ENCODE data around the gene SLC35D3.
"Not testable (repeated sequence)": the region's sequence is repeated elsewhere in the genome, so short reads cannot be mapped to it uniquely, and the experiment has no call there.

Gene SLC35D3

GRCh38 chr6:136923116-136923953 lies 1.2 kb downstream of the SLC35D3 start:
- no peak for DNase-seq

GRCh38 chr6:136923954-136924673 lies 2.0 kb downstream of the SLC35D3 start:
- DNase-seq, result no peak

- no peak for DNase-seq
Observed at GRCh38 chr6:136926383-136926782, 4.3 kb downstream of the SLC35D3 start.

GRCh38 chr6:136927292-136927691 lies 5.2 kb downstream of the SLC35D3 start:
- DNase-seq, result peak; percentile 51 to 58

GRCh38 chr6:136930528-136930927 lies 8.4 kb downstream of the SLC35D3 start:
- no peak for DNase-seq

GRCh38 chr6:136932599-136932998 lies 10.5 kb downstream of the SLC35D3 start:
- no peak for DNase-seq

DNA sequence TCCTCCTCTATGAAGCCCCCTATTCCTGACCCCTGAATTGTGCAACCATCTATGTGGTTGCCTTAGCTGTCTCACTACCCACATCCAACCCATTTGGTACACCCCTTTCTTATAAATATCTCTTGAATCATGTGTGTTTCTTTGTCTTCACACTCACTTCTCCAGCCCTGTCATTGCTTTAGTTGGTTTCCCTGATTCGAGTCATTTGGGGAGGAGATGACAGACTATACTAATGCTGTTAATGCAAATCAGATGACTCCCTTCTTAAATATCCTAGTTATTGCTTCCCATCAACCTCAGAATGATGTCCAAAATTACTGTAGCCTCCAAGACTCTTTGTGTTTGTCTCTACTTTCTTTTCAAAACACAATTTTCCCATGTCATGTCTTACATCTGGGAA lies 23.0 kb downstream of the SLC35D3 start:
- no peak for DNase-seq

DNA sequence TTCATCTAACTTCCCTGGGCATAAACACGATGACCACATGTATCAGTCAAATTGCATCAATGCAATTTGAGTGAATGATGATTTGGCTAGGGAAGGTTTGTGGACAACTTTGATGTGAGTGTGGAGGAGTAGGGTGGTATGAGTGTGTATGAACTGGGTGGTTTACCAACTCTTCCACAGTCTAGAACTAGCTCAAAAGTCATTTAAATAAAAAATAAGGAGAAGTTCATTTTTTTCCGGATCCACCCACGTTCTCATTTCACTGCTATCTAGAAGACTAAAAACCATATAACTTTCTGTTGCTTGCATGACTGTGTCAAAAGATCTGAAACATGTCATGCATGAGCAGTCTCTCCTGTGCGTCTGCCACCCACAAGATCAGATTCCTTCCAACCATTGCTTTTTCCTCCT lies 23.6 kb downstream of the SLC35D3 start:
- DNase-seq, result no peak

- DNase-seq, result no peak
Observed at GRCh38 chr6:136947037-136947436, 24.9 kb downstream of the SLC35D3 start.

DNA sequence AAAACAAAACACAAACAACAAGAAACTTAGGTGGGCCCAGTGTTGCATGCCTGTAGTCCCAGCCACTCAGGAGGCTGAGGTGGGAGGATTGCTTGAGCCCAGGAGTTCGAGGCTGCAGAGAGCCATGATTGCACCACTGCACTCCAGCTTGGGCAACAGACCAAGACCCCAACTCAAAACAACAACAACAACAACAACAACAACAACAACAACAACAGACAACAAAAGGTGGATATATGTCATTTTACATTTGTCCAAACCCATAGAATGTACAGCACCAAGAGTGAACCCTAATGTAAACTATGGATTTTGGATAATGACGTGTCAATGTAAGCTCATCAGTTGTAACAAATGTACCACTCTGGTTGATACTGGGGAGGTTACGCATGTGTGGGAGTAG lies 27.9 kb downstream of the SLC35D3 start:
- not testable (repeated sequence) for DNase-seq

DNA sequence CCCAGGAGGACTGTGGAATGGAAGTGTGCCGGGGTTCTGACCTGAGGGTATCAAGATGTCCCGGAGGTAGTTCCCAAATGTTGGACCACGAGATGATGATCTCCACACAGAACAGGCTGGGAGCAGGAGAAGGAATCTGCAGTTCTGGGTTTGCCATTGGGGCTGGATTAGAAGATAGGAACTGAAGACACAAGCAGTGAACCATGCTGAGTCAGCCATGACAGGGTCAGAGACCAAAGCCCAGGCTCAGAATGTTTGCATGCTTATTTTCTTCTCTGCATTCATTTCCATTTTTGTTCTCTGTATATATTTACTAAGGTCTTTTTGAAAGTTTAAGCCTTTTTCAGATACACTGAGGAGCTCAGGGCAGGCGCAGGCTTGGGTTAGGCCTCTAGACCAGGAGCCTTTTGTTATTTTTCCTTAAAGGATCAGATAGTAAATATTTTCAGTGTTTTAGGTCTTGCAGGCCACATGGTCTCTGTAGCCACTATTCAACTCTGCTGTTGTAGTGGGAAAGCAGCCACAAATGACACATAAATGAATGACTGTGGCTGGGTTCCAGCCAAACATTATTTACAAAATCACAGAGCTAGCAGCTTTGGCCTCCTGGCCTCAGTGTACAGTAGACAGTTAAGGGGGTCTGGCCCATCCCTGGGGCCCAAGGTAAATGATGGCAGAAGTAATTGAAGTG lies 28.5 kb downstream of the SLC35D3 start:
- no peak for DNase-seq

- DNase-seq, result no peak
Observed at GRCh38 chr6:136952714-136953260, 30.7 kb downstream of the SLC35D3 start.

- no peak for DNase-seq
Observed at GRCh38 chr6:136955123-136955522, 33.0 kb downstream of the SLC35D3 start.

DNA sequence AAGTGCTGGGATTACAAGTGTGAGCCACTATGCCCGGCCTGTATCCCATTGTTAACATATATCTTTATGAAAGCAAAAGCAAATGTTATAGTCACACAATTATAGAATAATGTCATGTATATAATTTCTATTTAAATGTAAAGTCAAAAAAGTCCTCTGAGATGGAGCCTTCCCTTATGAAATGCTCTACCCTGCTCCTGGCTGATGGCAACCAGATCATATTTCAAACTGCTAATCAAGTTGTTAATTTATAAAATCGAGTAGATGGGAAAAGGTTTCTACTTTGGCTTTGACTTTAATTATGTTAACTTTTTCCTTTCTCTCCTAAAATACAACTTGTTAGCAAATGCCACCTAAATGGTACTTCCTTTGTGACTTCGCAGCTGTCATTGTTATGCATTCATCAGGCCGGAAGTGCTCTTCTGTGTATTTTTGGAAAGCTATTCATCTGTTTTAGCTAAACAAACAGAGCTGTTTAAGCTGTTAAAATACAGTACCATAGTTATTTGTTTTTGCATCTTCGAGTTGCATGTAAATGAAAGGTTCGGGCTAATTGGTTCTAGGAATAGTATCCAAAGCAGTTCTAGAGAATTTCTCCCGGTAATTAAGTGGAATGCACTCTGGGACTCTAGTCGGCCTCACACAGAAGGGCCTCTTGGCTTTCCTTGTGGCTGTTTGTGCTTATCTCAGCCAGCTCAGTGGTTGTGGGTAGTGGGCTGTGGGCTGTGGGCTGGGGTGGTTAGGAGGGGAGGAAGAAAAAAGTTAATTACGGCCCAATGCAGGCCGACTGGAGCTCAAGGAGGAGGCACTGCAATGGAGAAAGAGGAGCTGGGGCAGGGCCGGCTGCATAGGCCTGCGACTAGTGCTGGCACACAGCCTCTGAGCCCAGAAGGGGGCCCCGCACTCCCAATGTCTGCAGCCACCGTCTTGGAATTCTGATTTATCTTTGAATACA lies 34.8 kb downstream of the SLC35D3 start:
- DNase-seq, result no peak

GRCh38 chr6:136958168-136958567 lies 36.1 kb downstream of the SLC35D3 start:
- DNase-seq, result no peak

GRCh38 chr6:136959471-136959891 lies 37.4 kb downstream of the SLC35D3 start:
- DNase-seq, result no peak

GRCh38 chr6:136959935-136960334 lies 37.8 kb downstream of the SLC35D3 start:
- DNase-seq, result not testable (repeated sequence)

DNA sequence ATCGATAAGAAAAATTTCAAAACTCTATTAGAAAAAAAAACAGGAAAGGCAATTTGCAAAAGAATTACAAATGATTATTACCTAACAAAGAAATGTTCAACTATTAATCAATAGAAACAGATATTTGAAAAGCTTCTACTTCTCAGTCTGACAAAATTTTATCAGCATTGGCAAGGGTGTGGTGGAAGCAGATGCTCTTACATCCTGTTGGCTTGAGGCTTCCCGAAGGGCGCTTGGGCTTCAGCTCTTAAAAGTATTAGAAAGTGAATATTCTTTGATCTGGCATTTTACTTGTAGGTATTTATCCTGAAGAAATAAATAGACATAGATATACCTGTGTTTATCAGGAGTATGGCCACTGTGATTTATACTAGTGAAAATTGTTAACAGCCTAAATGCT lies 38.7 kb downstream of the SLC35D3 start:
- no peak for DNase-seq

- no peak for DNase-seq
Observed at GRCh38 chr6:136961848-136962247, 39.7 kb downstream of the SLC35D3 start.

DNA sequence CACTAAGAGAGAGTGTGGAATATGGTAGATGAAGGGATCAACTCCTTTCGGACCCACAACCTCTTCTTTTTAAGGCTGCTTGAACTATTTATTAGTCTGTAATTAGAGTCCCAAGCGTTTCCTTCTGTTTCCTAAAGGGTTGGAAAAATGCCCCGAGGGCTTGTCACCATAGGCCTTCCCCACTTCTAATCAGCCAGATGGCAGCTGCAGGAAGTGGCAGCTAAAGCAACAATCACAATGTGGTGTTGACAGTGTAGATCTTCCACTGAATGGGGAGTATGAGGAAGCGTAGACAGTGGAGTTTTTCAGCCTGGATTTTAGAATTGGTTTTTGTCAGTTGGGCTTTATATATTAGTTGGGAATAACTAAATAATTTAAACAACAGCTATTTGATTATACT lies 40.6 kb downstream of the SLC35D3 start:
- DNase-seq, result peak; percentile 74 to 80

- no peak for DNase-seq
Observed at GRCh38 chr6:136963259-136963658, 41.2 kb downstream of the SLC35D3 start.

DNA sequence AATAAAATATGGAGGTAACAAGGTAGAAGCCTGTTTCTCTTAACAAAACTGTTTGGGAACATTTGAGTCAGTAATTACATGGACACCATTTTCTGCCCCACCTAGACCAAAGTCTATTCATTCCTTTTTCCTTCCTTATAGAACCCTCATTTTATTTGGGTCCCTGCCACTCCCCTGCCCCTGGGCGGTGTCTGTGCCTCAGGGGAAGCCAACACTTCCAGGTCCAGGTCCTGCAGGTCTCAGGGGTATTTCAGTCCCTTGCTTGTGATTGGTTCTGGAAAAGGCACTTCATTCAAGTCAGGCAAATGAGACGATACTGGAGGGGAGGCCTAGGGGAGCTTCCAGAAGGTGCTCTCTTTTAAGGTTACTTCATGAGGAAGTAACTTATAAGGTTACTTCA lies 42.3 kb downstream of the SLC35D3 start:
- DNase-seq, result no peak
